NCI-H1417 (cell line): Measurements from ENCODE around the gene OR4A5.
"Not testable (repeated sequence)": the region's sequence is repeated elsewhere in the genome, so short reads cannot be mapped to it uniquely, and the experiment has no call there.

Source experiments
- DNase-seq, 3 experiments: peaks; one replicate each; lab custom pipeline; 2025; lab: John Stamatoyannopoulos, UW

OR4A5 gene, protein sequence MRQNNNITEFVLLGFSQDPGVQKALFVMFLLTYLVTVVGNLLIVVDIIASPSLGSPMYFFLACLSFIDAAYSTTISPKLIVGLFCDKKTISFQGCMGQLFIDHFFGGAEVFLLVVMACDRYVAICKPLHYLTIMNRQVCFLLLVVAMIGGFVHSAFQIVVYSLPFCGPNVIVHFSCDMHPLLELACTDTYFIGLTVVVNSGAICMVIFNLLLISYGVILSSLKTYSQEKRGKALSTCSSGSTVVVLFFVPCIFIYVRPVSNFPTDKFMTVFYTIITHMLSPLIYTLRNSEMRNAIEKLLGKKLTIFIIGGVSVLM

DNA sequence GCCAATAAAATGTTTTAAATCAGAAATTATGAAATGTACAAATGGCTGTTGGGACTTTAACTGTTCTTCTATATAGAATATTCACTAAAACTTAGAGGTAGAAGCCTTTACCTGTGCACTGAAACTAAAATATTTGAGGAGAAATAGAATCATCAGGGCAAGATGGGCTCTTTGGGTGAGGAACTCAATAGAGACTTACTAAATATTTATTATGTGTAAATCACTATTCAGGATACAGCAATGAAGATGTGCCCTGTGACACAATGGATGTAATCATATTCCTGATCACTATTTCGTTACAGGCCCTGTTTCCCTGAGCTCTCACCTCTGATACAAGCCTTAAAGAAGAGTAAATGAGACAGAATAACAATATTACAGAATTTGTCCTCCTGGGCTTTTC lies at the start of gene OR4A5:
Gene OR4A5, plus strand, starts transcription at position 301 of the 400 bp plus-strand sequence. Its CDS starts 53 bp downstream, at position 354.
- not testable (repeated sequence) for DNase-seq

DNA sequence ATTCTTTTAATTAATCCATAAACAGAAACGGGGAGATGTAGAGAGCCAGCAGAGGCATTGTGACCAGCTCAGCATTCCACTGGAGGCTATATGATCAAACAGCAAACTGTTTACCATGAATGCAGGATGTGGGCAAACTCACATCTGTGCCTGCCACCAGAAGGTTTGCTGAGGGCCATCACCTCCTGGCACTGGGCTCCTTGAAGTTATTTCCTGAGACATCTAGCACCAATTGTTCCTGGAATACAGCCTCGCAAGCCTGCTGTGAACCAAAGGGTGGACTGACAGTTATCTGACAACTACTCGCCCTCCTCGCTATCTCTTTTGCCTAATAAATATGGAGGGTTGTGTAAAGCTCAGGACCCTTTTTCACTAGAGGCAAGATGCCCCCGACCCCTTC lies 13.5 kb downstream of the OR4A5 start:
- not testable (repeated sequence) for DNase-seq
